OCI-LY3 (cell line): Measurements from ENCODE around the gene LCE5A.

ENCODE experiments used
- H2AFZ ChIP-seq: fragments of 200-600, 300-600 bp; shearing (Covaris generic); 2 replicates; pipeline ENCODE4 v1.6.0; 2014; ENCODE audit warnings: antibody characterized with exemption, low read depth, low read length
- H3K27ac ChIP-seq: fragments of 200-600, 300-600 bp; sonication (generic); 2 replicates; pipeline ENCODE4 v1.5.1; 2014; ENCODE audit warnings: mild to moderate bottlenecking, low read length, moderate library complexity, mixed read lengths
- H3K27me3 ChIP-seq: fragments of 200-600, 300-600 bp; sonication (generic); 2 replicates; pipeline ENCODE4 v1.6.1; 2014; ENCODE audit warnings: low read depth, low read length, mixed read lengths
- H3K36me3 ChIP-seq: fragments of 200-600, 300-600 bp; sonication (generic); replicated peaks from 2 replicates; pipeline ENCODE3; 2014; ENCODE audit warnings: low read depth, low read length, mixed read lengths
- H3K4me1 ChIP-seq: fragments of 300-600, 200-600 bp; sonication (generic); 2 replicates; pipeline ENCODE4 v1.6.1; 2014; ENCODE audit warnings: low read length, mixed read lengths
- H3K4me2 ChIP-seq: fragments of 200-600, 300-600 bp; sonication (generic); 2 replicates; pipeline ENCODE4 v1.6.1; 2014; ENCODE audit warnings: low read length, mixed read lengths
- H3K4me3 ChIP-seq: fragments of 300-600, 200-600 bp; sonication (generic); 2 replicates; pipeline ENCODE4 v1.5.1; 2014; ENCODE audit warnings: antibody characterized with exemption, mild to moderate bottlenecking, low read length, moderate library complexity
- H3K79me2 ChIP-seq: fragments of 300-600, 200-600 bp; shearing (Covaris generic); 2 replicates; pipeline ENCODE4 v1.6.1; 2014; ENCODE audit warnings: mild to moderate bottlenecking, low read length, mixed read lengths
- H3K9ac ChIP-seq: fragments of 300-600, 200-600 bp; shearing (Covaris generic); 2 replicates; pipeline ENCODE4 v1.6.0; 2014; ENCODE audit warnings: mild to moderate bottlenecking, low read length, moderate library complexity
- H3K9me3 ChIP-seq: fragments of 200-600, 300-600 bp; shearing (Covaris generic); 2 replicates; pipeline ENCODE4 v1.6.1; 2014; ENCODE audit warnings: low read length, mixed read lengths; ENCODE audit not compliant: insufficient read depth
- H4K20me1 ChIP-seq: fragments of 200-600, 300-600 bp; sonication (generic); 2 replicates; pipeline ENCODE4 v1.6.1; 2016; ENCODE audit warnings: low read length, mixed read lengths; ENCODE audit not compliant: insufficient read depth
- EZH2phosphoT487 ChIP-seq: fragments of 200-600 bp; shearing (Covaris generic); IDR thresholded peaks from 2 replicates; pipeline ENCODE4 v1.6.1; 2018; ENCODE audit warnings: antibody characterized with exemption, mixed run types, low read depth
- TF ChIP-seq, protein P1 (sequence below): fragments of 200-600, 300-600 bp; sonication (generic); IDR thresholded peaks from 2 replicates; pipeline ENCODE4 v1.5.1; 2014; ENCODE audit warnings: antibody characterized with exemption, low read length, low read depth

The LCE5A gene

GRCh38 chr1:152497273-152497672, 13.3 kb upstream of the LCE5A start:
- Histone ChIP-seq H3K36me3 (no peaks in the 10 kb centered on the region), H3K27ac (no peak overlapping the region), H4K20me1 (no peaks in the 10 kb centered on the region), H3K27me3 (0 out of 2 replicates have a peak, but pooled peaks cover 5% of the 10 kb centered on the region), H3K9me3 (no peaks in the 10 kb centered on the region), H3K79me2 (no peaks in the 10 kb centered on the region), H3K4me1 (no peaks in the 10 kb centered on the region), H2AFZ (no peak overlapping the region), H3K9ac (no peak overlapping the region), H3K4me2 (no peak overlapping the region), H3K4me3 (no peak overlapping the region)
- TF ChIP-seq, protein P1, sequence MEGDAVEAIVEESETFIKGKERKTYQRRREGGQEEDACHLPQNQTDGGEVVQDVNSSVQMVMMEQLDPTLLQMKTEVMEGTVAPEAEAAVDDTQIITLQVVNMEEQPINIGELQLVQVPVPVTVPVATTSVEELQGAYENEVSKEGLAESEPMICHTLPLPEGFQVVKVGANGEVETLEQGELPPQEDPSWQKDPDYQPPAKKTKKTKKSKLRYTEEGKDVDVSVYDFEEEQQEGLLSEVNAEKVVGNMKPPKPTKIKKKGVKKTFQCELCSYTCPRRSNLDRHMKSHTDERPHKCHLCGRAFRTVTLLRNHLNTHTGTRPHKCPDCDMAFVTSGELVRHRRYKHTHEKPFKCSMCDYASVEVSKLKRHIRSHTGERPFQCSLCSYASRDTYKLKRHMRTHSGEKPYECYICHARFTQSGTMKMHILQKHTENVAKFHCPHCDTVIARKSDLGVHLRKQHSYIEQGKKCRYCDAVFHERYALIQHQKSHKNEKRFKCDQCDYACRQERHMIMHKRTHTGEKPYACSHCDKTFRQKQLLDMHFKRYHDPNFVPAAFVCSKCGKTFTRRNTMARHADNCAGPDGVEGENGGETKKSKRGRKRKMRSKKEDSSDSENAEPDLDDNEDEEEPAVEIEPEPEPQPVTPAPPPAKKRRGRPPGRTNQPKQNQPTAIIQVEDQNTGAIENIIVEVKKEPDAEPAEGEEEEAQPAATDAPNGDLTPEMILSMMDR, result peak; percentile 59
- TF ChIP-seq EZH2phosphoT487, result no peak

- Histone ChIP-seq H3K36me3 (no peaks in the 10 kb centered on the region), H3K4me2 (no peak overlapping the region), H3K9me3 (no peaks in the 10 kb centered on the region), H3K4me3 (no peak overlapping the region), H3K9ac (no peak overlapping the region), H3K27me3 (peaks cover 12% of the 10 kb centered on the region; the same call in 1 of the 2 replicates), H3K27ac (no peak overlapping the region), H2AFZ (no peak overlapping the region), H3K4me1 (no peaks in the 10 kb centered on the region), H3K79me2 (no peaks in the 10 kb centered on the region), H4K20me1 (no peaks in the 10 kb centered on the region)
- TF ChIP-seq EZH2phosphoT487, result no peak
- TF ChIP-seq, protein P1, result no peak
These were observed 8.9 kb upstream of the LCE5A start for GRCh38 chr1:152501704-152502103.

DNA sequence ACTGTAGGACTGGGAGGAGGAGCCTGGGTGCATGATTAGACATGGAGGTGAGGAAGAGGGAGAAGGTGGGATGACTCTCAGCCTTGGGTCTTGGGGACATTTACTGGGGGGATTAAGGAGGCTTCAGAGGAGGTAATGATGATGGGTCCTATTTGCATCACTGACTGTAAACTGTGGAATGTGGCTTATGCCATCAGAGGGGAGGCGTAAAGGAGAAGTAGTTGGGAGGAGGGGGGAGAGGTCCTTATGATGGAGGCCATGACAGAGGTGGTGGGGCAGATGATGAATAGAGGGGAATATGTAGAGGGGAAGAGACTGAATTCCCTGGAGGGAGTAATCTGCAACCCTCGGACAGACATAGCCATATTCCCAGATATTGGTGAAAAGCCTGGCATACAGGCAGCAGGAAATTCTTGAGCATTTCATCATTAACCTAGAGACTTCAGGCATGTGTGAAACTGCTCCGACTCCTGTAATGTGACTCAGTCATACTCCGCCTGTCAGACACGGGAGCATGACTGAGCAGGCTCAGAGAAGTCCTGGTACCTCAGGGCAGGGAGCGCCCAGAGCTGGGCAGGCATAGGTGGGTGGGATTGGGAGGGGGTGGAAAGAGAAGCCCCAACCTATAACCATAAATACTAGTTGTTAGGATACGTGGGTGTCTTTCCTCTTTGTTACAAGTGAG, 8.0 kb upstream of the LCE5A start:
- Histone ChIP-seq H3K79me2 (no peaks in the 10 kb centered on the region), H3K27ac (no peak overlapping the region), H2AFZ (no peak overlapping the region), H3K4me1 (no peaks in the 10 kb centered on the region), H3K4me2 (no peak overlapping the region), H3K9ac (no peak overlapping the region), H3K9me3 (no peaks in the 10 kb centered on the region), H3K4me3 (no peak overlapping the region), H4K20me1 (no peaks in the 10 kb centered on the region), H3K36me3 (no peaks in the 10 kb centered on the region), H3K27me3 (peaks cover 20% of the 10 kb centered on the region; the same call in 1 of the 2 replicates)
- TF ChIP-seq, protein P1, result no peak
- no peak for TF ChIP-seq EZH2phosphoT487

- Histone ChIP-seq H3K27me3 (peaks cover 24% of the 10 kb centered on the region; the same call in 1 of the 2 replicates), H4K20me1 (no peaks in the 10 kb centered on the region), H3K79me2 (no peaks in the 10 kb centered on the region), H3K4me1 (no peaks in the 10 kb centered on the region), H3K4me3 (no peak overlapping the region), H3K9me3 (no peaks in the 10 kb centered on the region), H3K36me3 (no peaks in the 10 kb centered on the region), H3K4me2 (no peak overlapping the region), H3K27ac (no peak overlapping the region), H2AFZ (no peak overlapping the region), H3K9ac (no peak overlapping the region)
- TF ChIP-seq, protein P1, result no peak
- TF ChIP-seq EZH2phosphoT487, result no peak
These were observed 5.5 kb upstream of the LCE5A start for GRCh38 chr1:152505083-152505482.
